Breast epithelium (tissue), 3 donors: Measurements from ENCODE around the gene LAGE3.

Experiments
- CTCF ChIP-seq, 3 donors: fragments of 450-650 bp; IDR thresholded peaks; one replicate each; pipeline ENCODE4 v1.5.1; 2016 to 2017; ENCODE audit warnings: antibody characterized with exemption in 3 of 3, mild to moderate bottlenecking in 3 of 3, moderate library complexity in 3 of 3
- POLR2A ChIP-seq: fragments of 450-650 bp; IDR thresholded peaks from one replicate; pipeline ENCODE4 v1.6.1; 2016; ENCODE audit warnings: antibody characterized with exemption, mild to moderate bottlenecking, moderate library complexity
- POLR2AphosphoS5 ChIP-seq, 3 donors: sonication (generic); formaldehyde crosslinking; IDR thresholded peaks; one replicate each; pipeline ENCODE4 v1.6.1; 2017; ENCODE audit warnings: antibody characterized with exemption in 3 of 3

GRCh38 chrX:154473683-154474082 is 5.4 kb downstream of the LAGE3 start:
- TF ChIP-seq POLR2A (no peak), CTCF (IDR thresholded peaks at IDR 0.05) (no peak), POLR2AphosphoS5 (IDR thresholded peaks at IDR 0.05) (no peak)
